PC-3 (cell line): ENCODE results near the gene FSTL1. TPM values are rescaled to one million over a fixed set of nuclear protein-coding genes. Genes with fewer than 3 reads are reported as not detected.

Source experiments
- ATAC-seq: fragments of 200-7000 bp; cut with Tn5 transposase; 2 replicates; pipeline ENCODE4 v1.9.1; 2020; ENCODE audit warnings: mild to moderate bottlenecking, moderate library complexity
- BruUV-seq: library from RNA; stranded (reverse); fragments of 400-500 nt; replicated peaks from 2 replicates; lab custom pipeline; 2021; lab: Mats Ljungman, UMichigan
- CTCF ChIA-PET: fragments of 300-600 bp; sonication (Branson Sonifier 250); formaldehyde crosslinking; loops from one replicate; lab custom pipeline; 2022; ENCODE audit warnings: antibody characterized with exemption; lab: Charles Lee
- POLR2A ChIA-PET: fragments of 300-600 bp; sonication (Branson Sonifier 250); formaldehyde crosslinking; loops from one replicate; lab custom pipeline; 2022; ENCODE audit warnings: antibody characterized with exemption; ENCODE audit not compliant: unreplicated experiment; lab: Charles Lee
- DNase-seq: peaks from one replicate; pipeline ENCODE4 v3.0.0-alpha.2; 2015
- H2AFZ ChIP-seq: fragments of 300-600 bp; sonication (generic); 2 replicates; pipeline ENCODE4 v1.6.0; 2016; ENCODE audit warnings: antibody characterized with exemption, low read length
- H3F3A ChIP-seq: fragments of 300-600 bp; sonication (generic); one replicate; pipeline ENCODE4 v1.6.0; 2017; ENCODE audit warnings: antibody characterized with exemption, low read length, control low read depth, mild to moderate bottlenecking; ENCODE audit not compliant: unreplicated experiment
- H3K27ac ChIP-seq: fragments of 300-600 bp; sonication (generic); 2 replicates; pipeline ENCODE4 v1.5.1; 2016; ENCODE audit warnings: mild to moderate bottlenecking, low read length
- H3K27me3 ChIP-seq: fragments of 300-600 bp; sonication (generic); 2 replicates; pipeline ENCODE4 v1.6.1; 2016; ENCODE audit warnings: low read length, mixed read lengths
- H3K36me3 ChIP-seq: fragments of 300-600 bp; sonication (generic); 2 replicates; pipeline ENCODE4 v1.6.1; 2016; ENCODE audit warnings: low read depth, mixed run types, low read length, mixed read lengths
- H3K4me1 ChIP-seq: fragments of 300-600 bp; sonication (generic); 2 replicates; pipeline ENCODE4 v1.5.1; 2016; ENCODE audit warnings: low read length; ENCODE audit not compliant: insufficient read depth
- H3K4me2 ChIP-seq: fragments of 300-600 bp; sonication (generic); 2 replicates; pipeline ENCODE4 v1.6.0; 2016; ENCODE audit warnings: low read length
- H3K4me3 ChIP-seq: fragments of 300-600 bp; sonication (generic); 2 replicates; pipeline ENCODE4 v1.5.1; 2016; ENCODE audit warnings: mild to moderate bottlenecking, low read length, mixed read lengths
- H3K79me2 ChIP-seq: fragments of 300-600 bp; sonication (generic); 2 replicates; pipeline ENCODE4 v1.6.1; 2017; ENCODE audit warnings: low read length, mixed read lengths
- H3K9ac ChIP-seq: fragments of 300-600 bp; sonication (generic); 2 replicates; pipeline ENCODE4 v1.6.0; 2016; ENCODE audit warnings: mild to moderate bottlenecking, low read length
- H3K9me2 ChIP-seq: fragments of 300-600 bp; sonication (generic); replicated peaks from 2 replicates; pipeline ENCODE4 v1.6.1; 2016; ENCODE audit warnings: mixed run types, low read length, mixed read lengths
- H3K9me3 ChIP-seq: fragments of 300-600 bp; sonication (generic); 2 replicates; pipeline ENCODE4 v1.6.1; 2016; ENCODE audit warnings: low read length, mixed read lengths
- H4K20me1 ChIP-seq: fragments of 300-600 bp; sonication (generic); 2 replicates; pipeline ENCODE4 v1.6.1; 2016; ENCODE audit warnings: low read length, mixed read lengths
- EZH2 ChIP-seq: fragments of 300-600 bp; sonication (generic); IDR thresholded peaks from one replicate; pipeline ENCODE4 v1.6.1; 2017; ENCODE audit warnings: antibody characterized with exemption, mild to moderate bottlenecking, low read length; ENCODE audit not compliant: unreplicated experiment
- EZH2phosphoT487 ChIP-seq: fragments of 300-600 bp; sonication (generic); IDR thresholded peaks from 2 replicates; pipeline ENCODE4 v1.6.1; 2018; ENCODE audit warnings: mild to moderate bottlenecking, antibody characterized with exemption, low read length, borderline replicate concordance
- intact Hi-C: fragments of 100-400 bp; cut with micrococcal nuclease; formaldehyde crosslinking; loops from 2 replicates; pipeline ENCODE4 v1.9.0; 2023
- total RNA-seq: library from RNA; depleted of rRNA; stranded (reverse); fragments of >200 nt; gene quantifications from 2 replicates; pipeline ENCODE4 v1.2.3, GENCODE V29; 2014
- TF ChIP-seq, protein P1 (sequence below): fragments of 300-600 bp; sonication (generic); conservative IDR thresholded peaks from 2 replicates; pipeline ENCODE4 v1.5.1; 2017; ENCODE audit warnings: antibody characterized with exemption, low read depth, mild to moderate bottlenecking, low read length

FSTL1 gene
- total RNA-seq, 1 experiment from 2014 or later, result 178 TPM

DNA sequence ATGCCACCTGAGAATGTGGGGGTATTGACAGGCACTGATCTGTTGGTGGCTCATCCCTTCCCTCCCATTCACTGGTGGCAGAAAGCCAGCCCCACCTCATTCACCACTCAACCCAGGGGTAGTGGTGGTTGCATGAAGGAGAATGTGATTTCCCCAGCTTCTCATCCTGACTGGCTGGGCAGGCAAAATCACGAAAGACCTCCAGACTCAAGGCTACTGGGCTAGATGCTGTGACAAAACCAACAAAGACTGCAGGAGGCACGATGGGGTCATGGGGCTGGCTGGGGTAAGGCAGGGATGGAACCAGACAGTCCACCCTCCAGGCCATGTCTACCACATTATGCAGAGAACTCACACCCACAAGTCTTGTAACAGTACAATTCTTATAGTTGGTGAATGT, 33.9 kb downstream of the FSTL1 start:
- ChIA-PET POLR2A (interaction anchor here (0.9 kb wide), 1 partner anchor 142 kb away, joined by 5 read pairs; no protein-coding TSS in a partner anchor), CTCF (interaction anchor here (0.5 to 2.9 kb wide), 17 partner anchors 23 to 331 kb away, joined by 3 to 67 read pairs (median 7); partner anchors contain the start of genes FSTL1, LRRC58 and NDUFB4)
- H3K9me3 ChIP-seq, result no peaks in the 10 kb centered on the region
- peak overlapping the region; percentile 53 for H2AFZ ChIP-seq
- H3K9ac ChIP-seq, result no peak overlapping the region
- BruUV-seq, result no TSS peak
- H3F3A ChIP-seq, result no peaks in the 10 kb centered on the region
- no peaks in the 10 kb centered on the region for H3K9me2 ChIP-seq
- DNase-seq (no peak), ATAC-seq (no peak)
- intact Hi-C loops, result loop anchor here (1.0 to 5.0 kb wide), 6 partner anchors 32 to 380 kb away; partner anchors contain the start of genes GTF2E1, LRRC58, NDUFB4 and RABL3
- TF ChIP-seq, protein P1, sequence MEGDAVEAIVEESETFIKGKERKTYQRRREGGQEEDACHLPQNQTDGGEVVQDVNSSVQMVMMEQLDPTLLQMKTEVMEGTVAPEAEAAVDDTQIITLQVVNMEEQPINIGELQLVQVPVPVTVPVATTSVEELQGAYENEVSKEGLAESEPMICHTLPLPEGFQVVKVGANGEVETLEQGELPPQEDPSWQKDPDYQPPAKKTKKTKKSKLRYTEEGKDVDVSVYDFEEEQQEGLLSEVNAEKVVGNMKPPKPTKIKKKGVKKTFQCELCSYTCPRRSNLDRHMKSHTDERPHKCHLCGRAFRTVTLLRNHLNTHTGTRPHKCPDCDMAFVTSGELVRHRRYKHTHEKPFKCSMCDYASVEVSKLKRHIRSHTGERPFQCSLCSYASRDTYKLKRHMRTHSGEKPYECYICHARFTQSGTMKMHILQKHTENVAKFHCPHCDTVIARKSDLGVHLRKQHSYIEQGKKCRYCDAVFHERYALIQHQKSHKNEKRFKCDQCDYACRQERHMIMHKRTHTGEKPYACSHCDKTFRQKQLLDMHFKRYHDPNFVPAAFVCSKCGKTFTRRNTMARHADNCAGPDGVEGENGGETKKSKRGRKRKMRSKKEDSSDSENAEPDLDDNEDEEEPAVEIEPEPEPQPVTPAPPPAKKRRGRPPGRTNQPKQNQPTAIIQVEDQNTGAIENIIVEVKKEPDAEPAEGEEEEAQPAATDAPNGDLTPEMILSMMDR, result no peak
- no peak for TF ChIP-seq EZH2
- TF ChIP-seq EZH2phosphoT487, result no peak
- peaks cover 27% of the 10 kb centered on the region for H3K36me3 ChIP-seq
- H3K4me2 ChIP-seq, result peak overlapping the region; percentile 32; the same call in 1 of the 2 replicates
- no peak overlapping the region for H3K4me3 ChIP-seq
- no peaks in the 10 kb centered on the region for H4K20me1 ChIP-seq
- H3K4me1 ChIP-seq, result peaks cover 24% of the 10 kb centered on the region
- no peaks in the 10 kb centered on the region for H3K79me2 ChIP-seq
- H3K27me3 ChIP-seq, result no peaks in the 10 kb centered on the region
- H3K27ac ChIP-seq, result no peak overlapping the region

DNA sequence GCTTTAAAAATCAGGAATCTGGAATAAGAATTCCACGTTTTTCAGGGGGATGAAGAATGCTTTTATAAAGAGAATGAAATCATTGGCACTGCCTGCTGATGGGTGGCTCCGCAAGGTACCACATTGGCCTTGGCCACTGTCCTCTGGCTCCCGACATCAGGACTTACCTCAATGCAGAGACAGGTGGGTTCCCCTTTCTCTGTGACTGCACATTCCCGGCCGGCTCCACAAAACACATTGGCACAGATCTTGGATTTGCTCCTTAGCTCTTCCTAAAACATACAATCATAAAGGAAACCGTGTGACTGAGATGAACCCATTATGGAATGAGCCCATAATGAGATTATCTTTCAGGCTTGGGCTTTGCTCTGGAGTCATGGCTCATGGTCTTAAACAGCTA, 35.0 kb downstream of the FSTL1 start:
- ATAC-seq (no peak), DNase-seq (no peak)
- peaks cover 38% of the 10 kb centered on the region for H3K36me3 ChIP-seq
- H3K4me1 ChIP-seq, result peaks cover 24% of the 10 kb centered on the region
- TF ChIP-seq EZH2 (no peak), EZH2phosphoT487 (no peak)
- TF ChIP-seq, protein P1, result no peak
- no peak overlapping the region for H3K4me2 ChIP-seq
- H3K27ac ChIP-seq, result no peak overlapping the region
- no peak overlapping the region for H3K9ac ChIP-seq
- no peaks in the 10 kb centered on the region for H4K20me1 ChIP-seq
- POLR2A ChIA-PET, result no interaction called here
- H3F3A ChIP-seq, result no peaks in the 10 kb centered on the region
- no peak overlapping the region for H2AFZ ChIP-seq
- H3K9me3 ChIP-seq, result no peaks in the 10 kb centered on the region
- no peaks in the 10 kb centered on the region for H3K9me2 ChIP-seq
- no TSS peak for BruUV-seq
- no peaks in the 10 kb centered on the region for H3K79me2 ChIP-seq
- H3K4me3 ChIP-seq, result no peak overlapping the region
- no peaks in the 10 kb centered on the region for H3K27me3 ChIP-seq
- intact Hi-C loops, result loop anchor here (2.0 to 5.0 kb wide), 3 partner anchors 33 to 382 kb away; partner anchors contain the start of genes GTF2E1 and RABL3
- CTCF ChIA-PET, result no interaction called here

DNA sequence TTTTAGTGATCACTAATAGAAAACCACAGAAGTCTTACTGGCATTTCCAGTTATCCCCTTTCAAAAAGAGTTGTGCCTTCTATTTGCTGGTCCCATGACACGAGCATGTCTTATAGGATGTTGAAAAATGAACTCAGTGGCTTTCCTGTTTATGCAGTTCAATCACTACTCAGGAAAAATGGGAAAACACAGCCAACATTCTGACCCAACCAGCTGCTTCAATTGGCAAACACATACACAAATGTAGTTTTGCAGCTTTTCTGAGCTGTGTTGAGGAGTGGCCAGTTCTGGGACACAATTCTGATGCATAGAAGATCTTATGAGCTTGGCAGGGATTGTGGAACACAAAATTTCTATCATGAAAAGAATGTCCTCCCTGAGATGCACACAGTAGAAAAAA, 40.3 kb downstream of the FSTL1 start:
- DNase-seq (no peak), ATAC-seq (no peak)
- Histone ChIP-seq H3K79me2 (no peaks in the 10 kb centered on the region), H3K4me3 (no peak overlapping the region), H3K4me2 (no peak overlapping the region), H3K9me3 (no peaks in the 10 kb centered on the region), H3K36me3 (peaks cover 67% of the 10 kb centered on the region), H4K20me1 (no peaks in the 10 kb centered on the region), H3K9ac (no peak overlapping the region), H3K27ac (no peak overlapping the region), H2AFZ (no peak overlapping the region), H3F3A (no peaks in the 10 kb centered on the region), H3K27me3 (no peaks in the 10 kb centered on the region), H3K4me1 (no peaks in the 10 kb centered on the region), H3K9me2 (no peaks in the 10 kb centered on the region)
- POLR2A ChIA-PET, result no interaction called here
- intact Hi-C loops, result loop anchor here (1.0 kb wide), 1 partner anchor 8 kb away; no protein-coding TSS in a partner anchor
- CTCF ChIA-PET, result no interaction called here
- no peak for TF ChIP-seq EZH2
- TF ChIP-seq EZH2phosphoT487, result no peak
- TF ChIP-seq, protein P1, result no peak
- BruUV-seq, result no TSS peak
